LNCAP (cell line): ENCODE measurements around the gene KIRREL3.

Experiments used
- CTCF ChIP-seq: fragments of 450-650 bp; IDR thresholded peaks from 2 replicates; pipeline ENCODE4 v1.5.1; 2017; ENCODE audit warnings: mild to moderate bottlenecking

KIRREL3 gene

DNA sequence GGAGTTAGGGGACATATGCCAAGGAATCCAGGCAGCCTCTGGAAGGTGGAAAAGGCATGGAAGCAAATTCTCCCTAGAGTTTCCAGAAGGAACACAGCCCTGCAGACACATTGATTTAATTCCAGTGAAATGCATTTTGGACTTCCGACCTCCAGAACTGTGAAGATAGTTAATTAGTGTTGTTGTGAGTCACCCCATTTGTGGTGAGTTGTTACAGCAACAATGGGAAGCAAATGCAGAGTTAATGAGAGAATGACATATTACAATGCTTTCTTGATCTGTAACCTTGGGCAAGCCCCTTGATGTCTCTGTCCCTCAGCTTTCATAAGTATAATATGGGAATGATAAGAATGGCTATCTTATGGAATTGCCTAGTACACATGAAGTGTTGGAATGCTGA, 178.7 kb downstream of the KIRREL3 start:
- no peak for TF ChIP-seq CTCF

DNA sequence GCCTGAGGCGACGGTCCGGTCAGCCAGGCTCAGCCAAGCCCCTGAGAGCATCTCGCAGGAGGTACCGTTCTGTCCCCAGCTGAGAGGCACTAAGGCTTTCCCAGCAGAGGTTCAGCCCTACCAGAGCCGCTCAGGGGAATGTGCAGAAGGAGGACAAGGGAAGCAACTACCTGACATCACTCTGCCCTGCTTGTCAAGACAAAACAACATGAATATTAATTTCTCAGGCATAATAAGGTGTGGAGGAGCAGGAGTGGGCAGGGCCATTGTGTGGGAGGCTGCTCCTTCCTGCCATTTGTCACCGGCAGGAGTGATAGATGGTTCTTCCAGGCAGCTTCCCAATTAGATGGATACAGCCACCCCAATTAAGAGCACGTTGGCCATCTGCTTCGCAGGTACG, 181.4 kb downstream of the KIRREL3 start:
- TF ChIP-seq CTCF, result no peak

GRCh38 chr11:126817523-126818450, 182.8 kb downstream of the KIRREL3 start:
- no peak for TF ChIP-seq CTCF

GRCh38 chr11:126817096-126817495, 183.5 kb downstream of the KIRREL3 start:
- no peak for TF ChIP-seq CTCF

GRCh38 chr11:126816645-126817044, 183.9 kb downstream of the KIRREL3 start:
- no peak for TF ChIP-seq CTCF

DNA sequence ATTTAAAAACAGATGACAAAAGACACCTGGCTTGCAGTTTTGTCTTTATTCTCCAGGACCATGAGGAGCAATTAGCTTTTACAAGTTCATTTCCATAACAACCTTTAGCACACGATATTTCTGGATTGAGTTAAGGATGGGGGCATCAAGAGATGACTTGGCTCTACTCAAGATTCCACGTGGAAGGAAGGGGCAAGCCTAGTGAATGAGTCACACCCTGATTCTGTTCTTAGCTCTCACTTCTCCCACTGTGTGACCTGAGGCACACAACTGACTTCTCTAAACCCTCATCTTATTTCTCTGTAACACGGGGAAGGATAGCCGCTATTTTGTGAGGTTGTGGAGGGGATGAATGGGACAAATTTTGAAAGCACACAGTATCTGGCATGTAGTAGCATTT, 185.5 kb downstream of the KIRREL3 start:
- no peak for TF ChIP-seq CTCF

DNA sequence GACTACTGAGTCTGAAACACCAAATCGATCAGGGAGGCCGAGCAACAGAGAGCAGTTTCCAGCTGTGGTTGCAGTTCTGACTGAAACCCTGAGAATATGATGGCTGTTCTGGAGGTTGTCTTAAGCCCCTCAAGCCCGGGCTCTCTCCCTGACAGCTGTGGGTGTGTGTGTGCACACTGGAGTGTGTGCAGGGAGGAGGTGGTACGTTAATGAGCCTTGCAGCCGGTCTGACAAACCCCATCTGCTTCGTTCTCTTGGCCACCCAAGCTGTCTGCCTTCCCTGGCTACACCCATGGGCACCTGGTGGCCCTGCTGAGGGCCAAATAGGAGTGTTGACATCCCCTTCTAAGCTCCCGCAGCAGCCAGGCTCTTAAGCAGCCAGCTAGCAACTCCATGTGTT, 189.8 kb downstream of the KIRREL3 start:
- no peak for TF ChIP-seq CTCF
